IPS-18a (cell line): ENCODE results near the gene MCU.

Experiments
- H3K27ac ChIP-seq: one replicate; pipeline ENCODE4 v1.5.1; 2013; ENCODE audit warnings: low read length
- H3K27me3 ChIP-seq: one replicate; pipeline ENCODE4 v1.6.1; 2013; ENCODE audit warnings: mild to moderate bottlenecking, low read length; ENCODE audit not compliant: control insufficient read depth, insufficient read depth
- H3K36me3 ChIP-seq: one replicate; pipeline ENCODE4 v1.6.1; 2013; ENCODE audit warnings: low read depth, low read length; ENCODE audit not compliant: control insufficient read depth
- H3K4me1 ChIP-seq: one replicate; pipeline ENCODE4 v1.6.1; 2013; ENCODE audit warnings: low read depth, low read length; ENCODE audit not compliant: control insufficient read depth
- H3K4me3 ChIP-seq: one replicate; pipeline ENCODE4 v1.5.1; 2013; ENCODE audit warnings: low read length
- H3K9ac ChIP-seq: one replicate; pipeline ENCODE4 v1.6.1; 2013; ENCODE audit warnings: mild to moderate bottlenecking, low read length, moderate library complexity
- H3K9me3 ChIP-seq: one replicate; pipeline ENCODE4 v1.6.1; 2013; ENCODE audit warnings: low read depth, low read length; ENCODE audit not compliant: control insufficient read depth

MCU gene

DNA sequence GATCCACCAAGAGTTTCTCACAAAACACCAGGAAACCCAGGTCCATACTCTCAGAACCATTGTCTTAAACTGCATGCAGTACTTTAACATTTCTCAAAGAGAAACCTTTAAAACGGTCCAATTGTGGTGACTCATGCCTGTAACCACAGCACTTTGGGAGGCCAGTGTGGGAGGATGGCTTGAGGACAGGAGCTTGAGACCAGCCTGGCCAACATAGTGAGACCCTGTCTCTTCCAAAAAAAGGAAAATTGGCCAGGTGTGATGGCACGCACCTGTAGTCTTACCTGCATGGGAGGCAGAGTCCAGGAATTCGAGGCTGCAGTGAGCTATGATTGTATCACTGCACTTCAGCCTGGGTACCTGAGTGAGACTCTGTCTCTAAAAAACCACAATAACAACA is 104.1 kb downstream of the MCU start:
- Histone ChIP-seq H3K9ac (no peak overlapping the region), H3K9me3 (no peaks in the 10 kb centered on the region), H3K4me3 (no peak overlapping the region), H3K27ac (no peak overlapping the region), H3K27me3 (no peaks in the 10 kb centered on the region), H3K36me3 (no peaks in the 10 kb centered on the region), H3K4me1 (peaks cover 34% of the 10 kb centered on the region)

DNA sequence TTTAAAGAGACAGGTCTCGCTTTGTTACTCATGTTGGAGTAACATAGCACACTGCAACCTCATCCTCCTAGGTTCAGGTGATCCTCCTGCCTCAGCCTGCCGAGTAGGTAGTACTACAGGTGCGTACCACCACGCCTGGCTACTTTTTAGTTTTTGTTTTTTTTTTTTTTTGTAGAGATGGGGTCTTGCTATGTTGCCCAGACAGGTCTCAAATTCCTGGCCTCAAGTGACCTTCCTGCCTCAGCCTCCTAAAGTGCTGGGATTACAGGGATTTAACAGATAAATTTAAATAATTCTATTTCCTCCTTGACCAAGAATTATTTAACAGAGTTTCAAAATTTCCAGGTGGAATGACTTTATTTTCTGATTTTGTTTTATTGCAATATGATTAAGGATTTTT is 104.6 kb downstream of the MCU start:
- Histone ChIP-seq H3K27me3 (no peaks in the 10 kb centered on the region), H3K4me1 (peaks cover 29% of the 10 kb centered on the region), H3K36me3 (no peaks in the 10 kb centered on the region), H3K27ac (no peak overlapping the region), H3K4me3 (no peak overlapping the region), H3K9me3 (no peaks in the 10 kb centered on the region), H3K9ac (no peak overlapping the region)

DNA sequence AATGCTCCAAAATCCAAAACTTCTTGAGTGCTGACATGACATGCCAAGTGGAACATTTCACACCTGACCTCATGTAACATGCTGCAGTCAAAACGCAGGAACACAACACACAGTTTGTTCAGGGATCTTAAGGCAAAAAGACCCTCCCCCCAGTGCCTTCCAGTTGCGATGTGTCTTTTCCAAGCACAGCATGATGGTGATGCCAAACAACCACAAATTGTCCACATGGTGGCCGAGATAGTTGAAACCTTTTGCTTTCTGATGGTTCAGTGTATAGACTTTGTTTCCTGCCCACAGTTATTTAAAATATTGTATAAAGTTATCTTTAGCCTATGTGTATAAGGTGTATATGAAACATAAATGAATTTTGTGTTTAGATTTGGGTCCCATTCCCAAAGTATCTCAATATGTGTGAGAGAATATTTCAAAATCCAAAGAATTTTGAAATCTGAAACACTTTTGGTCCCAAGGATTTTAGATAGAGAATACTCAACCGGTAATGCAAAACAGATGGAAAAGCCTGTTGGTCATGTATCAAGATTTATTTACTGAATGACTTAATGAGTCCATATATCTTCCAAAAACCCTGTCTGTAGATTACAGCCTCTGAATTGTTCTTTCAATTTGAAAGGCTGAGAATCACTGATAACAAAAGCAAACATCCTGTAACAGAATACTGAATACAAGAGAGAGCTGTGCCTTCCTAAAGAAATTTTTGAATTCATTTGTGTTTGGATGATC is 108.2 kb downstream of the MCU start:
- Histone ChIP-seq H3K4me1 (peaks cover 8% of the 10 kb centered on the region), H3K4me3 (no peak overlapping the region), H3K9ac (no peak overlapping the region), H3K36me3 (no peaks in the 10 kb centered on the region), H3K27me3 (no peaks in the 10 kb centered on the region), H3K27ac (no peak overlapping the region), H3K9me3 (no peaks in the 10 kb centered on the region)

DNA sequence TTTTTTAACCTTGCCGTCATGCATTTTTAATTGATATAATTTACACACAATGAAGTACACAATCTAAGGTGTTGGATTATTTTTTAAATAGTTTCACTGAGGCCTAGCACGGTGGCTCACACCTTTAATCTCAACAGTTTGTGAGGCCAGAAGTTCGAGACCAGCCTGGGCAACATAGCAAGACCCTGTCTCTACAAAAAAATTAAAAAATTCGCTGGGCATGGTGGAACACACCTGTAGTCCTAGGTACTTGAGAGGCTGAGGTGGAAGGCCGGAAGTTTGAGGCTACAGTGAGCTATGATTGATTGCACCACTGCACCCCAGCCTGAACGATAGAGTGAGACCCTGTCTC is 108.8 kb downstream of the MCU start:
- H3K9ac ChIP-seq, result no peak overlapping the region
- H3K36me3 ChIP-seq, result no peaks in the 10 kb centered on the region
- H3K27ac ChIP-seq, result no peak overlapping the region
- peaks cover 8% of the 10 kb centered on the region for H3K4me1 ChIP-seq
- no peaks in the 10 kb centered on the region for H3K9me3 ChIP-seq
- H3K27me3 ChIP-seq, result no peaks in the 10 kb centered on the region
- H3K4me3 ChIP-seq, result no peak overlapping the region

DNA sequence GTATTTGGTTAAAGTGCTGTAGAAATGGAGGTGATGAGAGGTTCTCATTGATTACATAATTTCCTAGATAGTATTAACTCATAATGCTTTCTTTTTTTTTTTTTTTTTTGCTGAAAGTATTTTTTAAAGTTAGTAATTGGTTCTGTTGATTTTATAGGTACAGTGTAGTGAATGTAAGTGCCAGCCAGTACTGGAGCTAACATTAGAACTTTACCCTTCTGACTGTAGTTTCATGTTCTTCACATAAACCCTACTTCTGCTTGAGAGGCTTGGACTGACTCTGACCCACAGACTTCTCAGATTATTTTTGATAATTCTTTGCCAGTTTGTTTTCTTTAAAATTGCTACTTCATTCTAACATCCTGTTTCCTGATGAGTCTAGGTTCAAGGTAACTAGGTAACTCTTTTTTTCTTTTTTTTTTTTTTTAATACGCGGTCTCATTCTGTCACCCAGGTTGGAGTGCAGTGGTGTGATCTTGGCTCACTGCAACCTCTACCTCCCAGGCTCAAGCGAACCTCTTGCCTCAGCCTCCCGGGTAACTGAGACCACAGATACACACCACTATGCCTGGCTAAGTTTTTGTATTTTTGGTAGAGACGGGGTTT is 109.4 kb downstream of the MCU start:
- Histone ChIP-seq H3K27ac (no peak overlapping the region), H3K27me3 (no peaks in the 10 kb centered on the region), H3K36me3 (no peaks in the 10 kb centered on the region), H3K9me3 (no peaks in the 10 kb centered on the region), H3K4me1 (peaks cover 8% of the 10 kb centered on the region), H3K4me3 (no peak overlapping the region), H3K9ac (no peak overlapping the region)

DNA sequence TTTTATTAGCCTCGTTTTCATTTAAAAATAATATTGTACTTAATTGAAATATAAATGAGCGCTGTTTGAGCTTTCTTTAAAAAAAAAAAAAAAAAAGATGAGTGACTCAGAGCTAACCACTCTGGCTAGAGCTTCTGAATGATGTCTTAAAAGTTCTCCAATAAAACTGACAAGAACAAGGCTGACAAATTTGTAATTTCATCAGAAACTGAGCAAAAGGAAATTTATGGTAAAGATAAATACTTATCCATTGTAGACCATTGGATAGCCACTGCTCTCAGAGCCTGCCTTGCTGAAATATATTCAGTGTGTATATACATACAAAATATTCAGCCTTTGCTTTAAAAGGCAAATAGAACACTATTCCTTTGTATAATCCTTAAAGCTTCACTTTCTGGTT is 110.4 kb downstream of the MCU start:
- Histone ChIP-seq H3K27me3 (no peaks in the 10 kb centered on the region), H3K9ac (no peak overlapping the region), H3K36me3 (no peaks in the 10 kb centered on the region), H3K4me1 (peaks cover 8% of the 10 kb centered on the region), H3K27ac (no peak overlapping the region), H3K4me3 (no peak overlapping the region), H3K9me3 (no peaks in the 10 kb centered on the region)

DNA sequence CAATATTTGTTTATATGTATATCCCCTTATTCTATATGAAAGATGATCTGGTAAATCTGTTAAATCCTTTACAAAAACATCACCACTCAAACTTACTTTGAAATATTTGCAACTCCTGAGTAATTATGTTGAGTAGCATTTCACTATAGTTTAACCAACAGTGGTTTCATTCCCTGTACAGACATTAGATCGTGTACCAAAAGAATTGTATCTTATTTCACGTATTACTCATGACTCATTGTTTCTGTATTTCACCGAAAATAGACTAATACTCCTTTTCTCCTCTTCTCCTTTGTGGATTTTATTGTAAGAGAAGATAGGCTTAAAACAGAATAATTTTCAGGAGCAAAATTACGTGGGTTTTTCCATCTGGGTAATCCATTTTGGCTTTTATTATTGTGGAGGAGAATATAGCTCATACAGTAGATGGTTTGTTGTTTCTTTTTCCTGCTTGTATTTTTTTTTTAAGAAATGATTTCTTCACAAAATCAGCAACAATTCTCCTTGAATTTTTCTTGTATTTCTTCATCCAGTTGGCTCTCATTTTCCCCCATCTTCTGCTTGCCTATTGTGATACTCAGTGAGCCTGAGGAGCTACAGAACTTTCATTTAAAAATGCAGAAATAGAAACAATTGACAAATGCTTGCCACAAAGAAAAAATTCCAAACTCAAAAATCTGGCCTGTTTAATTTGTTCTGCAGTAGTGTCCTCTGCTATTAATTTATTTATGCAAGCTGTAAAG is 111.0 kb downstream of the MCU start:
- H3K4me3 ChIP-seq, result no peak overlapping the region
- no peaks in the 10 kb centered on the region for H3K9me3 ChIP-seq
- H3K36me3 ChIP-seq, result no peaks in the 10 kb centered on the region
- no peak overlapping the region for H3K9ac ChIP-seq
- no peaks in the 10 kb centered on the region for H3K27me3 ChIP-seq
- H3K4me1 ChIP-seq, result peaks cover 8% of the 10 kb centered on the region
- no peak overlapping the region for H3K27ac ChIP-seq

DNA sequence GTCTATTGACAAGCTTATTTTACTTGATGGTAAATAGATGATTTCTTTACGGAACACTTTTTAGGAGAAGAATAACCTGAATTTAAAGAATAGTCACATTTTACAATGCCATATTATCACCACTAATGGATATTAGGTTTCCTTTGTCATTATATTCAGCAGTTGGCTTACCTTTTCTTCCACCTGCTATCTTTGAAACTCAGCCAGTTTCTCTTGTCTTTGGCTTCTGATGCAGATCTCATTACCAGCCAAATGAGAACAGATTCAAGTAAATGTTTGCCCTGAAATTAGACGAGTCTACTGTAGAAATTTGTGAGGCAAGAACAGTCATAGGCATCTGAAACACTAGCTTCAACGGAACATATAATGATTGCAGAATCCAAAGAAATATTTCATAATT is 116.1 kb downstream of the MCU start:
- Histone ChIP-seq H3K27ac (no peak overlapping the region), H3K36me3 (no peaks in the 10 kb centered on the region)

DNA sequence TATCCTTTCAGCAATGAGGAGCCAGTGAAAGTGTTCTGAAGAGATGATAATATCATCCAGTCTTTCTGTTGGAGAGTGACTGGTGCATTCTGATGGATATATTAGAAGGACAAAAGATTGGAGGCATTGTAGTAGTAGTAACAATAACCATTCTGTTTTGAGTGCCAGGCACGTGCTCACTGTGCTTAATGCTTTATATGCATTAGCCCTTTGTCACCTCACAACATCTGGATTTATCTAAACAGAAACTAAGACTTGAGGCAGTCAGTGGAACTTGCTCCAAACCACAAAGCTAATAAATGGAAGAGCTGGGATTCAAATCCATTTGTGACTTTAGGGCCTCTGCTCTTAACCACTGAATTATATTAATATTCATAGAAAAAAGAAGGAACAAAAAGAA is 117.1 kb downstream of the MCU start:
- H3K9ac ChIP-seq, result no peak overlapping the region
- H3K9me3 ChIP-seq, result no peaks in the 10 kb centered on the region
- H3K27ac ChIP-seq, result no peak overlapping the region
- H3K4me3 ChIP-seq, result no peak overlapping the region
- no peaks in the 10 kb centered on the region for H3K36me3 ChIP-seq
- H3K27me3 ChIP-seq, result no peaks in the 10 kb centered on the region
- no peaks in the 10 kb centered on the region for H3K4me1 ChIP-seq

More for the DNA sequence above, 116.1 kb downstream of the MCU start:
- no peaks in the 10 kb centered on the region for H3K27me3 ChIP-seq
- no peak overlapping the region for H3K4me3 ChIP-seq
- H3K4me1 ChIP-seq, result peaks cover 2% of the 10 kb centered on the region
- H3K9ac ChIP-seq, result no peak overlapping the region
- H3K9me3 ChIP-seq, result no peaks in the 10 kb centered on the region

DNA sequence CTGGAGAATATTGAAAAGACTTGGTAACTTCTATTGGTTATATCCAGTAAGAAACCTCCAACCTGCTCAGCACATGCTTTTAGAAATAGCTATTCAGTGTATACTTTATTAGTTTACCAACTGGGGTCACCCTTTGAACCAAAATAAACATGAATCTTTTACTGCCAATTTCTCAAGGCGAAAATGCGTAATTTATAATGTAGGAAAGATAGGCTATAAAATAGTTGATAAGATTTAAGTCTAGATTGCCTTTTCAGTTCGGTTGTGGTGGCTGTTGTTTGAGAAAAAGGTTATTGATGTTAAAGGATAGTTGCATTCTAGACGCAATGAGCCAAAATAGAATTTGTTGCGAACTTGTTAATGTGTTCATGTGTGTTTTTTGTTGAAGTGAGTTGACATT is 119.0 kb downstream of the MCU start:
- Histone ChIP-seq H3K27ac (no peak overlapping the region), H3K36me3 (no peaks in the 10 kb centered on the region), H3K9ac (no peak overlapping the region)

DNA sequence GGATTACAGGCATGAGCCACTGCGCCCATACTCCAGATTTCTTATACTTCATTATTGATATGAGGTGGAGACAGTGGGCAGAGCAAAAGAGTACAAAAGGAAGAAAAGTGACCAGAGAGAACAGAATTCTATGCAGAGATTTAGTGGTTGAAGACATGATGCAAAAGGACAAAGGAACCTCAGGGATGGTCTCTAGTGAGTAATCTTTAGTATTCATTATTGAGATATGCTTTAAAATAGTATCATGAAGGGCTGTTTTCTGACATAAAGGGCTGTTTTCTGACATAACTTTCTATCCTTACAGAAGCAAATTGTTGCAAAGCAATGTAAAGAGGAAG is 120.4 kb downstream of the MCU start:
- Histone ChIP-seq H3K27ac (no peak overlapping the region), H3K9ac (no peak overlapping the region), H3K4me3 (no peak overlapping the region), H3K9me3 (no peaks in the 10 kb centered on the region), H3K27me3 (no peaks in the 10 kb centered on the region), H3K4me1 (no peaks in the 10 kb centered on the region), H3K36me3 (no peaks in the 10 kb centered on the region)

More for the DNA sequence above, 119.0 kb downstream of the MCU start:
- Histone ChIP-seq H3K4me1 (no peaks in the 10 kb centered on the region), H3K9me3 (no peaks in the 10 kb centered on the region), H3K4me3 (no peak overlapping the region), H3K27me3 (no peaks in the 10 kb centered on the region)
